Measurements from ENCODE around the gene BZW2. TPM values are rescaled to one million over a fixed set of nuclear protein-coding genes. Genes with fewer than 3 reads are reported as not detected.

BZW2 gene
- total RNA-seq, 1 experiment from 2014 or later, result 78.6 TPM

- Histone ChIP-seq H3K27ac (no peak overlapping the region), H3K4me1 (replicated peaks) (no peaks in the 10 kb centered on the region), H3K9me3 (replicated peaks) (no peaks in the 10 kb centered on the region), H3K36me3 (no peaks in the 10 kb centered on the region), H3K27me3 (replicated peaks) (no peaks in the 10 kb centered on the region), H3K4me3 (no peak overlapping the region)
- DNase-seq (ENCODE audit: low read depth in 1 of 2, low spot score in 2 of 2), result no peak
These were observed 81.8 kb downstream of the BZW2 start for GRCh38 chr7:16727736-16728135.

GRCh38 chr7:16728811-16729210 lies 82.8 kb downstream of the BZW2 start:
- H3K4me1 ChIP-seq (replicated peaks), result no peaks in the 10 kb centered on the region
- no peak overlapping the region for H3K27ac ChIP-seq
- DNase-seq (ENCODE audit: low read depth in 1 of 2, low spot score in 2 of 2), result no peak
- H3K4me3 ChIP-seq, result no peak overlapping the region
- H3K36me3 ChIP-seq, result no peaks in the 10 kb centered on the region
- no peaks in the 10 kb centered on the region for H3K27me3 ChIP-seq (replicated peaks)
- H3K9me3 ChIP-seq (replicated peaks), result no peaks in the 10 kb centered on the region

- no peaks in the 10 kb centered on the region for H3K9me3 ChIP-seq (replicated peaks)
- H3K36me3 ChIP-seq, result no peaks in the 10 kb centered on the region
- DNase-seq (ENCODE audit: low read depth in 1 of 2, low spot score in 2 of 2), result no peak
- no peaks in the 10 kb centered on the region for H3K4me1 ChIP-seq (replicated peaks)
- H3K4me3 ChIP-seq, result no peak overlapping the region
- H3K27ac ChIP-seq, result no peak overlapping the region
- no peaks in the 10 kb centered on the region for H3K27me3 ChIP-seq (replicated peaks)
These were observed 83.6 kb downstream of the BZW2 start for GRCh38 chr7:16729541-16729940.

GRCh38 chr7:16730937-16731336 lies 85.0 kb downstream of the BZW2 start:
- Histone ChIP-seq H3K27me3 (replicated peaks) (no peaks in the 10 kb centered on the region), H3K36me3 (no peaks in the 10 kb centered on the region), H3K4me3 (no peak overlapping the region), H3K4me1 (replicated peaks) (peaks cover 8% of the 10 kb centered on the region), H3K27ac (no peak overlapping the region), H3K9me3 (replicated peaks) (no peaks in the 10 kb centered on the region)
- no peak for DNase-seq (ENCODE audit: low read depth in 1 of 2, low spot score in 2 of 2)

GRCh38 chr7:16732828-16733227 lies 86.8 kb downstream of the BZW2 start:
- Histone ChIP-seq H3K36me3 (no peaks in the 10 kb centered on the region), H3K27me3 (replicated peaks) (no peaks in the 10 kb centered on the region), H3K9me3 (replicated peaks) (no peaks in the 10 kb centered on the region), H3K4me1 (replicated peaks) (peaks cover 8% of the 10 kb centered on the region), H3K27ac (no peak overlapping the region), H3K4me3 (no peak overlapping the region)
- no peak for DNase-seq (ENCODE audit: low read depth in 1 of 2, low spot score in 2 of 2)

- H3K9me3 ChIP-seq (replicated peaks), result no peaks in the 10 kb centered on the region
- H3K36me3 ChIP-seq, result no peaks in the 10 kb centered on the region
- no peak overlapping the region for H3K4me3 ChIP-seq
- H3K4me1 ChIP-seq (replicated peaks), result peaks cover 8% of the 10 kb centered on the region
- H3K27ac ChIP-seq, result no peak overlapping the region
- H3K27me3 ChIP-seq (replicated peaks), result no peaks in the 10 kb centered on the region
- no peak for DNase-seq (ENCODE audit: low read depth in 1 of 2, low spot score in 2 of 2)
These were observed 88.3 kb downstream of the BZW2 start for GRCh38 chr7:16734148-16734726.

- Histone ChIP-seq H3K36me3 (no peaks in the 10 kb centered on the region), H3K4me1 (replicated peaks) (peaks cover 16% of the 10 kb centered on the region), H3K27ac (no peak overlapping the region), H3K4me3 (no peak overlapping the region), H3K27me3 (replicated peaks) (no peaks in the 10 kb centered on the region), H3K9me3 (replicated peaks) (no peaks in the 10 kb centered on the region)
- DNase-seq (ENCODE audit: low read depth in 1 of 2, low spot score in 2 of 2), result no peak
These were observed 89.0 kb downstream of the BZW2 start for GRCh38 chr7:16735020-16735419.

- H3K27ac ChIP-seq, result no peak overlapping the region
- peaks cover 37% of the 10 kb centered on the region for H3K4me1 ChIP-seq (replicated peaks)
- no peaks in the 10 kb centered on the region for H3K27me3 ChIP-seq (replicated peaks)
- no peak overlapping the region for H3K4me3 ChIP-seq
- no peak for DNase-seq (ENCODE audit: low read depth in 1 of 2, low spot score in 2 of 2)
- no peaks in the 10 kb centered on the region for H3K36me3 ChIP-seq
- no peaks in the 10 kb centered on the region for H3K9me3 ChIP-seq (replicated peaks)
These were observed 92.2 kb downstream of the BZW2 start for GRCh38 chr7:16738011-16738688.

GRCh38 chr7:16739863-16740622 lies 94.1 kb downstream of the BZW2 start:
- DNase-seq (ENCODE audit: low read depth in 1 of 2, low spot score in 2 of 2), result peak; percentile 81 to 82
- no peaks in the 10 kb centered on the region for H3K27me3 ChIP-seq (replicated peaks)
- H3K27ac ChIP-seq, result peak overlapping the region; percentile 37
- no peaks in the 10 kb centered on the region for H3K36me3 ChIP-seq
- H3K4me1 ChIP-seq (replicated peaks), result peaks cover 47% of the 10 kb centered on the region
- H3K4me3 ChIP-seq, result no peak overlapping the region
- no peaks in the 10 kb centered on the region for H3K9me3 ChIP-seq (replicated peaks)

- no peaks in the 10 kb centered on the region for H3K9me3 ChIP-seq (replicated peaks)
- H3K27me3 ChIP-seq (replicated peaks), result no peaks in the 10 kb centered on the region
- H3K4me3 ChIP-seq, result no peak overlapping the region
- DNase-seq (ENCODE audit: low read depth in 1 of 2, low spot score in 2 of 2), result no peak
- H3K27ac ChIP-seq, result peak overlapping the region; percentile 37
- H3K4me1 ChIP-seq (replicated peaks), result peaks cover 47% of the 10 kb centered on the region
- no peaks in the 10 kb centered on the region for H3K36me3 ChIP-seq
These were observed 94.6 kb downstream of the BZW2 start for GRCh38 chr7:16740623-16740953.

GRCh38 chr7:16740996-16741395 lies 95.0 kb downstream of the BZW2 start:
- Histone ChIP-seq H3K36me3 (no peaks in the 10 kb centered on the region), H3K4me3 (no peak overlapping the region), H3K27ac (0 out of 2 replicates have a peak overlapping the region, but pooled peaks have one; percentile 37), H3K27me3 (replicated peaks) (no peaks in the 10 kb centered on the region), H3K4me1 (replicated peaks) (peaks cover 48% of the 10 kb centered on the region), H3K9me3 (replicated peaks) (no peaks in the 10 kb centered on the region)
- DNase-seq (ENCODE audit: low read depth in 1 of 2, low spot score in 2 of 2), result no peak

- H3K36me3 ChIP-seq, result no peaks in the 10 kb centered on the region
- no peak overlapping the region for H3K27ac ChIP-seq
- DNase-seq (ENCODE audit: low read depth in 1 of 2, low spot score in 2 of 2), result no peak
- H3K4me1 ChIP-seq (replicated peaks), result peaks cover 48% of the 10 kb centered on the region
- H3K4me3 ChIP-seq, result no peak overlapping the region
- H3K27me3 ChIP-seq (replicated peaks), result no peaks in the 10 kb centered on the region
- H3K9me3 ChIP-seq (replicated peaks), result no peaks in the 10 kb centered on the region
These were observed 95.7 kb downstream of the BZW2 start for GRCh38 chr7:16741676-16742075.

- Histone ChIP-seq H3K4me1 (replicated peaks) (peaks cover 48% of the 10 kb centered on the region), H3K27ac (peak overlapping the region; percentile 43), H3K4me3 (no peak overlapping the region), H3K36me3 (no peaks in the 10 kb centered on the region), H3K9me3 (replicated peaks) (no peaks in the 10 kb centered on the region), H3K27me3 (replicated peaks) (no peaks in the 10 kb centered on the region)
- no peak for DNase-seq (ENCODE audit: low read depth in 1 of 2, low spot score in 2 of 2)
These were observed 96.6 kb downstream of the BZW2 start for GRCh38 chr7:16742547-16742946.

- peak in 1 of 2 experiments; percentile 58 for DNase-seq (ENCODE audit: low read depth in 1 of 2, low spot score in 2 of 2)
- H3K4me1 ChIP-seq (replicated peaks), result peaks cover 48% of the 10 kb centered on the region
- H3K36me3 ChIP-seq, result no peaks in the 10 kb centered on the region
- H3K27ac ChIP-seq, result peak overlapping the region; percentile 43
- no peak overlapping the region for H3K4me3 ChIP-seq
- no peaks in the 10 kb centered on the region for H3K27me3 ChIP-seq (replicated peaks)
- no peaks in the 10 kb centered on the region for H3K9me3 ChIP-seq (replicated peaks)
These were observed 97.3 kb downstream of the BZW2 start for GRCh38 chr7:16743236-16743635.
